ENCODE measurements around the gene FBXO10. TPM values are rescaled to one million over a fixed set of nuclear protein-coding genes. Genes with fewer than 3 reads are reported as not detected.

Gene FBXO10
- total RNA-seq, 1 experiment from 2014 or later, result 5.3 TPM

- Histone ChIP-seq H3K9me2 (ENCODE audit: insufficient read depth) (no peaks in the 10 kb centered on the region), H3K4me3 (replicated peaks in 1 of 2; ENCODE audit: low read depth in 1 of 2, low read length in 2 of 2) (no peak overlapping the region), H4K20me1 (ENCODE audit: insufficient read depth) (peaks cover 7% of the 10 kb centered on the region; the same call in 1 of the 2 replicates), H2AFZ (ENCODE audit: low read depth, low read length, poor library complexity, severe bottlenecking) (no peak overlapping the region), H3K27me3 (ENCODE audit: insufficient read depth, low read length) (no peaks in the 10 kb centered on the region), H3K4me2 (ENCODE audit: low read length) (no peak overlapping the region), H3K4me1 (ENCODE audit: control insufficient read depth in 1 of 2, insufficient read depth in 2 of 2, low read length in 2 of 2) (no peaks in the 10 kb centered on the region), H3K36me3 (ENCODE audit: control insufficient read depth in 1 of 2, insufficient read depth in 2 of 2, low read length in 2 of 2) (peaks cover 52 to 78% of the 10 kb centered on the region in 2 experiments; a peak in 3 of 4 replicates), H3K9ac (ENCODE audit: low read length) (no peak overlapping the region), H3K27ac (ENCODE audit: low read depth, low read length) (no peak overlapping the region), H3K79me2 (ENCODE audit: insufficient read depth, low read length) (peaks cover 86% of the 10 kb centered on the region), H3K9me3 (ENCODE audit: control insufficient read depth in 1 of 2, insufficient read depth in 1 of 2, low read depth in 1 of 2, low read length in 2 of 2) (no peaks in the 10 kb centered on the region)
- CTCF ChIA-PET, result no interaction called here
- TF ChIP-seq JUND (IDR thresholded peaks at IDR 0.05), result no peak
- TF ChIP-seq POLR2AphosphoS5 (IDR thresholded peaks at IDR 0.05; ENCODE audit: low read depth, low read length), result no peak
- no peak for TF ChIP-seq SP1 (IDR thresholded peaks at IDR 0.05; ENCODE audit: low read depth)
- TF ChIP-seq SRF (IDR thresholded peaks at IDR 0.05; ENCODE audit: low read depth), result no peak
- TF ChIP-seq TCF7L2 (IDR thresholded peaks at IDR 0.05; ENCODE audit: borderline replicate concordance, extremely low read depth, insufficient read depth, insufficient read length), result no peak
- TF ChIP-seq, protein P1, sequence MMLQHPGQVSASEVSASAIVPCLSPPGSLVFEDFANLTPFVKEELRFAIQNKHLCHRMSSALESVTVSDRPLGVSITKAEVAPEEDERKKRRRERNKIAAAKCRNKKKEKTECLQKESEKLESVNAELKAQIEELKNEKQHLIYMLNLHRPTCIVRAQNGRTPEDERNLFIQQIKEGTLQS (IDR thresholded peaks at IDR 0.05), result no peak
- no peak for TF ChIP-seq EZH2phosphoT487 (IDR thresholded peaks at IDR 0.05; ENCODE audit: borderline replicate concordance)
- TF ChIP-seq ZFX (IDR thresholded peaks at IDR 0.05), result no peak
- TF ChIP-seq EZH2 (IDR thresholded peaks at IDR 0.05), result no peak
- TF ChIP-seq RAD21 (IDR thresholded peaks at IDR 0.05; ENCODE audit: low read depth), result no peak
- TF ChIP-seq FOSL1 (IDR thresholded peaks at IDR 0.05; ENCODE audit: low read depth), result no peak
- no peak for TF ChIP-seq POLR2A (IDR thresholded peaks at IDR 0.05; ENCODE audit: borderline replicate concordance, extremely low read depth, insufficient read depth, insufficient read length)
- POLR2A ChIA-PET, result interaction anchor here (1.2 kb wide), 1 partner anchor 9 kb away, joined by 3 read pairs; no protein-coding TSS in a partner anchor
- RAD21 ChIA-PET (ENCODE audit: low non-redundant PET in 1 of 2, low total read pairs in 2 of 2, uncharacterized antibody in 2 of 2, unreplicated experiment in 2 of 2), result no interaction called here
- no TSS peak for BruUV-seq (replicated peaks)
- intact Hi-C loops (cut with micrococcal nuclease), result no loop called here
- DNase-seq (ENCODE audit: low read depth, low spot score) (no peak), ATAC-seq (no peak)
Observed at GRCh38 chr9:37495571-37495970, 80.6 kb downstream of the FBXO10 start.

DNA sequence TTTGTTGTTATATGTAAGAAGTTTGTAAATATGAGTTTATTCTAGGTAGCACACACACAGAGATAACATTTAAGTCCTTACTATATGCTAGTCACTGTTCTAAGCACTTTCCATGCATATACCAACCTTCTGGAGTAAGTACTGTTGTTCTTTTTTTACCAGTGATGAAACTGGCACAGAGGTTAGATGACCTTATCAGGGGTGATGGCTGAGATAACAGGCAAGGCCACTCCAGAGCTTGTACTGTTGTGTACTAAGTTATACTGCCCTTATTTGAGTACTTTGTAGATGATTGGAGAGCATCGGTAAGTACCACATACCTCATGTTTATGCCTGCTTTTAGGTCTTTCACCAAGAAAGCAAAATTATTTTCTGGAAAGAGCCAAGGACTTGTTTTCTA lies 84.2 kb downstream of the FBXO10 start:
- Histone ChIP-seq H2AFZ (ENCODE audit: low read depth, low read length, poor library complexity, severe bottlenecking) (no peak overlapping the region), H3K4me2 (ENCODE audit: low read length) (no peak overlapping the region), H3K27me3 (ENCODE audit: insufficient read depth, low read length) (no peaks in the 10 kb centered on the region), H3K9ac (ENCODE audit: low read length) (no peak overlapping the region), H3K27ac (ENCODE audit: low read depth, low read length) (no peak overlapping the region), H3K36me3 (ENCODE audit: control insufficient read depth in 1 of 2, insufficient read depth in 2 of 2, low read length in 2 of 2) (peaks cover 47 to 74% of the 10 kb centered on the region in 2 experiments; a peak in 3 of 4 replicates), H3K4me1 (ENCODE audit: control insufficient read depth in 1 of 2, insufficient read depth in 2 of 2, low read length in 2 of 2) (peaks cover 3 to 11% of the 10 kb centered on the region in 2 experiments; a peak in 3 of 4 replicates), H3K79me2 (ENCODE audit: insufficient read depth, low read length) (peaks cover 92% of the 10 kb centered on the region), H3K9me2 (ENCODE audit: insufficient read depth) (no peaks in the 10 kb centered on the region), H3K9me3 (ENCODE audit: control insufficient read depth in 1 of 2, insufficient read depth in 1 of 2, low read depth in 1 of 2, low read length in 2 of 2) (no peaks in the 10 kb centered on the region), H3K4me3 (replicated peaks in 1 of 2; ENCODE audit: low read depth in 1 of 2, low read length in 2 of 2) (no peak overlapping the region), H4K20me1 (ENCODE audit: insufficient read depth) (peaks cover 11% of the 10 kb centered on the region; the same call in 1 of the 2 replicates)
- no TSS peak for BruUV-seq (replicated peaks)
- no peak for ATAC-seq
- no peak for DNase-seq (ENCODE audit: low read depth, low spot score)
- ChIA-PET POLR2A (no interaction called here), RAD21 (ENCODE audit: low non-redundant PET in 1 of 2, low total read pairs in 2 of 2, uncharacterized antibody in 2 of 2, unreplicated experiment in 2 of 2) (no interaction called here), CTCF (no interaction called here)
- intact Hi-C loops (cut with micrococcal nuclease), result no loop called here
- TF ChIP-seq SRF (IDR thresholded peaks at IDR 0.05; ENCODE audit: low read depth) (no peak), RAD21 (IDR thresholded peaks at IDR 0.05; ENCODE audit: low read depth) (no peak), CBX3 (IDR thresholded peaks at IDR 0.05; ENCODE audit: low read depth) (no peak), YY1 (IDR thresholded peaks at IDR 0.05; ENCODE audit: extremely low read depth, insufficient replicate concordance, low read depth, low read length) (no peak), POLR2AphosphoS5 (IDR thresholded peaks at IDR 0.05; ENCODE audit: low read depth, low read length) (no peak), CEBPB (IDR thresholded peaks at IDR 0.05; ENCODE audit: low read depth) (no peak), FOSL1 (IDR thresholded peaks at IDR 0.05; ENCODE audit: low read depth) (no peak), SIN3A (IDR thresholded peaks at IDR 0.05; ENCODE audit: low read depth) (no peak), EGR1 (IDR thresholded peaks at IDR 0.05; ENCODE audit: low read depth) (no peak), ZNF274 (IDR thresholded peaks at IDR 0.05; ENCODE audit: low read depth, low read length) (no peak)
- TF ChIP-seq, protein P2, sequence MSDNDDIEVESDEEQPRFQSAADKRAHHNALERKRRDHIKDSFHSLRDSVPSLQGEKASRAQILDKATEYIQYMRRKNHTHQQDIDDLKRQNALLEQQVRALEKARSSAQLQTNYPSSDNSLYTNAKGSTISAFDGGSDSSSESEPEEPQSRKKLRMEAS (IDR thresholded peaks at IDR 0.05), result no peak
- TF ChIP-seq, protein P3, sequence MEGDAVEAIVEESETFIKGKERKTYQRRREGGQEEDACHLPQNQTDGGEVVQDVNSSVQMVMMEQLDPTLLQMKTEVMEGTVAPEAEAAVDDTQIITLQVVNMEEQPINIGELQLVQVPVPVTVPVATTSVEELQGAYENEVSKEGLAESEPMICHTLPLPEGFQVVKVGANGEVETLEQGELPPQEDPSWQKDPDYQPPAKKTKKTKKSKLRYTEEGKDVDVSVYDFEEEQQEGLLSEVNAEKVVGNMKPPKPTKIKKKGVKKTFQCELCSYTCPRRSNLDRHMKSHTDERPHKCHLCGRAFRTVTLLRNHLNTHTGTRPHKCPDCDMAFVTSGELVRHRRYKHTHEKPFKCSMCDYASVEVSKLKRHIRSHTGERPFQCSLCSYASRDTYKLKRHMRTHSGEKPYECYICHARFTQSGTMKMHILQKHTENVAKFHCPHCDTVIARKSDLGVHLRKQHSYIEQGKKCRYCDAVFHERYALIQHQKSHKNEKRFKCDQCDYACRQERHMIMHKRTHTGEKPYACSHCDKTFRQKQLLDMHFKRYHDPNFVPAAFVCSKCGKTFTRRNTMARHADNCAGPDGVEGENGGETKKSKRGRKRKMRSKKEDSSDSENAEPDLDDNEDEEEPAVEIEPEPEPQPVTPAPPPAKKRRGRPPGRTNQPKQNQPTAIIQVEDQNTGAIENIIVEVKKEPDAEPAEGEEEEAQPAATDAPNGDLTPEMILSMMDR (IDR thresholded peaks at IDR 0.05 in 2 of 3, conservative IDR thresholded peaks at IDR 0.05 in 1 of 3; ENCODE audit: borderline replicate concordance in 1 of 3, insufficient read depth in 1 of 3, low read depth in 2 of 3, low read length in 2 of 3), result no peak
